LNCaP clone FGC (cell line): ENCODE results near the gene CACNA1B.

Experiments
- DNase-seq: peaks from one replicate; pipeline ENCODE4 v3.0.0-alpha.2; 2011; ENCODE audit warnings: low read depth
- H3K4me3 ChIP-seq: 2 replicates; pipeline ENCODE4 v1.5.1; 2011; ENCODE audit warnings: mild to moderate bottlenecking, low read depth, low read length, control low read depth
- TF ChIP-seq, protein P1 (sequence below): IDR thresholded peaks from 2 replicates; pipeline ENCODE4 v1.5.1; 2012; ENCODE audit warnings: mild to moderate bottlenecking; ENCODE audit not compliant: control insufficient read depth, insufficient read depth; ENCODE audit errors: extremely low read depth

Gene CACNA1B

DNA sequence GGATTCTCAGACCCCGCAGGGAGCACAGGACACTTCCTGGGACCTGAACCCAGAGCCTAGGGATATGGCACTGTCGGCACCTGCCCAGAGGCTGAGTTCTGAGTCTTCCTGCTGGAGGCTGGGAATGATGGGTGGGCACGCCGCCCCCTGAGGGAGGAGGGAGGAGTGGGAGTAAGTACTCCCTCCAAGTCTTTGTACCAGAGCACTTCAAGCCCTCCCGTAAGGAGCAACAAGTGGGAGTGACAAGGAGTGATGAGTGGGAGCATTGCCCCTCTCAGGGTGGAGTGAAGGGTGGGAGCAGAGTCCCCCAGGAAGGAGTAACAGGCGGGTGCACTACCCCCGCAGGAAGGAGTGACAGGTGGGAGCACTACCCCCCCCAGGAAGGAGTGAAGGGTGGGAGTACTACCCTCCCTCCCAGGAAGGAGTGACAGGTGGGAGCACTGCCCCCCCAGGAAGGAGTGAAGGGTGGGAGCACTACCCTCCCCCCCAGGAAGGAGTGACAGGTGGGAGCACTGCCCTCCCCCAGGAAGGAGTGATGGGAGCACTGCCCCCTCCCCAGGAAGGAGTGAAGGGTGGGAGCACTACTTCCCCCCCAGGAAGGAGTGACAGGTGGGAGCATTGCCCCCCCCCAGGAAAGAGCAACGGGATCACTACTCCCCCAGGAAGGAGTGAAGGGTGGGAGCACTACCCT lies 100.1 kb downstream of the CACNA1B start:
- DNase-seq, result no peak
- TF ChIP-seq, protein P1, sequence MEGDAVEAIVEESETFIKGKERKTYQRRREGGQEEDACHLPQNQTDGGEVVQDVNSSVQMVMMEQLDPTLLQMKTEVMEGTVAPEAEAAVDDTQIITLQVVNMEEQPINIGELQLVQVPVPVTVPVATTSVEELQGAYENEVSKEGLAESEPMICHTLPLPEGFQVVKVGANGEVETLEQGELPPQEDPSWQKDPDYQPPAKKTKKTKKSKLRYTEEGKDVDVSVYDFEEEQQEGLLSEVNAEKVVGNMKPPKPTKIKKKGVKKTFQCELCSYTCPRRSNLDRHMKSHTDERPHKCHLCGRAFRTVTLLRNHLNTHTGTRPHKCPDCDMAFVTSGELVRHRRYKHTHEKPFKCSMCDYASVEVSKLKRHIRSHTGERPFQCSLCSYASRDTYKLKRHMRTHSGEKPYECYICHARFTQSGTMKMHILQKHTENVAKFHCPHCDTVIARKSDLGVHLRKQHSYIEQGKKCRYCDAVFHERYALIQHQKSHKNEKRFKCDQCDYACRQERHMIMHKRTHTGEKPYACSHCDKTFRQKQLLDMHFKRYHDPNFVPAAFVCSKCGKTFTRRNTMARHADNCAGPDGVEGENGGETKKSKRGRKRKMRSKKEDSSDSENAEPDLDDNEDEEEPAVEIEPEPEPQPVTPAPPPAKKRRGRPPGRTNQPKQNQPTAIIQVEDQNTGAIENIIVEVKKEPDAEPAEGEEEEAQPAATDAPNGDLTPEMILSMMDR, result no peak
- no peak overlapping the region for H3K4me3 ChIP-seq

GRCh38 chr9:137978262-137978714 lies 100.7 kb downstream of the CACNA1B start:
- no peak overlapping the region for H3K4me3 ChIP-seq
- DNase-seq, result no peak
- TF ChIP-seq, protein P1, result no peak

- TF ChIP-seq, protein P1, result no peak
- peak; percentile 23 for DNase-seq
Measured at GRCh38 chr9:137982200-137982599, 104.6 kb downstream of the CACNA1B start.

GRCh38 chr9:137984005-137984404 lies 106.4 kb downstream of the CACNA1B start:
- TF ChIP-seq, protein P1, result no peak
- DNase-seq, result no peak
- no peak overlapping the region for H3K4me3 ChIP-seq

More at GRCh38 chr9:137982200-137982599, 104.6 kb downstream of the CACNA1B start:
- H3K4me3 ChIP-seq, result no peak overlapping the region

- no peak for DNase-seq
- TF ChIP-seq, protein P1, result no peak
- H3K4me3 ChIP-seq, result no peak overlapping the region
Measured at GRCh38 chr9:137984520-137985257, 107.1 kb downstream of the CACNA1B start.

DNA sequence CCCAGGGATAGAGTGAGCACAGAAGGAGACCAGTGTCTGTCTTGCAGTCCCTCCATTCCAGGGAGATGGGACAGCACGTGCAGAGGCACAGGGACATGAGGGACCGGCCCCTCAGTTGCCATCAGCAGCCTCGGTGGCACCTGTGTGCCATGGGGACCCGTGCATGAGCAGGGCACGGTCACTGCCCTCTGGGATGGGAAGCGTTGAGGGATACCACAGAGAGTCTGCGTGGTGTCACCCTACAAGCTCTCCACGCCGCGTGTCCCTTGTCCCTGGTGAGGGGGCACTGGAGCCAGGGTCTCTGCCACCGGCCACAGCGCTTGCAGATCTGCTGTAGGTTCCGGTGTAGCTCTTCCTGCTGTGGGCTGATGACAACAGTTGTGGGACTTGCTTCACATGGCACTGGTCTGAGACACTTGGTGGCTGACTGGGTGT lies 108.1 kb downstream of the CACNA1B start:
- no peak for DNase-seq
- H3K4me3 ChIP-seq, result no peak overlapping the region
- TF ChIP-seq, protein P1, result no peak
